Measurements from ENCODE around the gene KLC1.

The KLC1 gene

GRCh38 chr14:103744621-103745395, 115.8 kb downstream of the KLC1 start:
- no peak overlapping the region for H3K4me3 ChIP-seq (ENCODE audit: low read depth, low read length)

- no peak overlapping the region for H3K4me3 ChIP-seq (ENCODE audit: low read depth, low read length)
Observed at GRCh38 chr14:103745424-103745823, 116.4 kb downstream of the KLC1 start.

- no peak overlapping the region for H3K4me3 ChIP-seq (ENCODE audit: low read depth, low read length)
Observed at GRCh38 chr14:103746701-103747100, 117.7 kb downstream of the KLC1 start.

- no peak overlapping the region for H3K4me3 ChIP-seq (ENCODE audit: low read depth, low read length)
Observed at GRCh38 chr14:103748534-103748857, 119.5 kb downstream of the KLC1 start.

- no peak overlapping the region for H3K4me3 ChIP-seq (ENCODE audit: low read depth, low read length)
Observed at GRCh38 chr14:103749452-103749851, 120.4 kb downstream of the KLC1 start.

- no peak overlapping the region for H3K4me3 ChIP-seq (ENCODE audit: low read depth, low read length)
Observed at GRCh38 chr14:103749860-103750259, 120.8 kb downstream of the KLC1 start.

Measured in iPS-11a (cell line).